BJ (cell line): ENCODE results near the gene PIGT. TPM values are rescaled to one million over a fixed set of nuclear protein-coding genes. Genes with fewer than 3 reads are reported as not detected.

ENCODE experiments used
- CTCF ChIA-PET: fragments of 350-600 bp; formaldehyde crosslinking; extraction: SDS; loops from one replicate; lab custom pipeline; 2021; ENCODE audit warnings: antibody characterized with exemption, inconsistent platforms; lab: Yijun Ruan, JAX
- POLR2A ChIA-PET: fragments of 300-600 bp; sonication (Branson Sonifier 250); formaldehyde crosslinking; extraction: SDS; loops from one replicate; lab custom pipeline; 2021; ENCODE audit warnings: antibody characterized with exemption; lab: Charles Lee
- DNase-seq: peaks from one replicate; pipeline ENCODE4 v3.0.0-alpha.2; 2011; ENCODE audit warnings: low read depth
- H3K27me3 ChIP-seq: 2 replicates; pipeline ENCODE4 v1.6.0; 2011; ENCODE audit warnings: low read length; ENCODE audit not compliant: control insufficient read depth, insufficient read depth
- H3K36me3 ChIP-seq: 2 replicates; pipeline ENCODE4 v1.5.1; 2011; ENCODE audit warnings: low read length; ENCODE audit not compliant: control insufficient read depth, insufficient read depth
- H3K4me3 ChIP-seq: 2 replicates; pipeline ENCODE4 v1.5.1; 2011; ENCODE audit warnings: low read depth, mild to moderate bottlenecking, control low read depth, low read length
- CTCF ChIP-seq: IDR thresholded peaks from 2 replicates; pipeline ENCODE4 v1.5.1; 2011; ENCODE audit warnings: low read depth, mild to moderate bottlenecking, control low read depth, inconsistent platforms, low read length, moderate library complexity; ENCODE audit not compliant: insufficient read depth
- polyA plus RNA-seq: library from polyadenylated mRNA; depleted of rRNA; stranded (reverse); fragments of >200 nt; gene quantifications from 2 replicates; pipeline ENCODE4 v1.2.3, GENCODE V29; 2011

The PIGT gene
- polyA plus RNA-seq, 1 experiment, result 236 TPM

- no peak for TF ChIP-seq CTCF
- H3K36me3 ChIP-seq, result peaks cover 16% of the 10 kb centered on the region
- ChIA-PET CTCF (interaction anchor here (1.3 to 13.8 kb wide), 2 partner anchors 54 to 68 kb away, joined by 4 to 101 read pairs; no protein-coding TSS in a partner anchor), POLR2A (no interaction called here)
- no peaks in the 10 kb centered on the region for H3K27me3 ChIP-seq
- no peak overlapping the region for H3K4me3 ChIP-seq
- DNase-seq, result no peak
Measured at GRCh38 chr20:45368221-45368980, 47.5 kb upstream of the PIGT start.

GRCh38 chr20:45370571-45371160 lies 45.3 kb upstream of the PIGT start:
- POLR2A ChIA-PET, result no interaction called here
- CTCF ChIA-PET, result interaction anchor here (0.5 to 13.8 kb wide), 6 partner anchors 7 to 401 kb away, joined by 3 to 101 read pairs (median 4); partner anchors contain the start of gene SYS1
- H3K36me3 ChIP-seq, result peaks cover 16% of the 10 kb centered on the region
- no peaks in the 10 kb centered on the region for H3K27me3 ChIP-seq
- no peak for TF ChIP-seq CTCF
- no peak for DNase-seq
- H3K4me3 ChIP-seq, result no peak overlapping the region

- CTCF ChIA-PET, result interaction anchor here (0.7 to 13.8 kb wide), 10 partner anchors 8 to 408 kb away, joined by 3 to 101 read pairs (median 10); partner anchors contain the start of gene SYS1
- POLR2A ChIA-PET, result no interaction called here
- H3K36me3 ChIP-seq, result peaks cover 6% of the 10 kb centered on the region; the same call in 1 of the 2 replicates
- H3K4me3 ChIP-seq, result no peak overlapping the region
- no peak for TF ChIP-seq CTCF
- H3K27me3 ChIP-seq, result no peaks in the 10 kb centered on the region
- no peak for DNase-seq
Measured at GRCh38 chr20:45372241-45372640, 43.7 kb upstream of the PIGT start.

GRCh38 chr20:45372646-45373352 lies 43.1 kb upstream of the PIGT start:
- Histone ChIP-seq H3K36me3 (peaks cover 3% of the 10 kb centered on the region; the same call in 1 of the 2 replicates), H3K27me3 (no peaks in the 10 kb centered on the region), H3K4me3 (no peak overlapping the region)
- TF ChIP-seq CTCF, result no peak
- ChIA-PET POLR2A (interaction anchor here (0.6 kb wide), 1 partner anchor 32 kb away, joined by 4 read pairs; no protein-coding TSS in a partner anchor), CTCF (interaction anchor here (0.9 to 13.8 kb wide), 24 partner anchors 9 to 408 kb away, joined by 3 to 101 read pairs (median 6); partner anchors contain the start of genes PIGT and SYS1)
- no peak for DNase-seq
